ENCODE measurements around the gene ADGRB3. TPM values are rescaled to one million over a fixed set of nuclear protein-coding genes. Genes with fewer than 3 reads are reported as not detected.

Gene ADGRB3
- total and polyA plus RNA-seq, 10 of the 15 experiments (the other 5 are each of a cell fraction or from before 2014, with no cell fraction given) = 0.03 to 0.06 TPM; not detected in 8

DNA sequence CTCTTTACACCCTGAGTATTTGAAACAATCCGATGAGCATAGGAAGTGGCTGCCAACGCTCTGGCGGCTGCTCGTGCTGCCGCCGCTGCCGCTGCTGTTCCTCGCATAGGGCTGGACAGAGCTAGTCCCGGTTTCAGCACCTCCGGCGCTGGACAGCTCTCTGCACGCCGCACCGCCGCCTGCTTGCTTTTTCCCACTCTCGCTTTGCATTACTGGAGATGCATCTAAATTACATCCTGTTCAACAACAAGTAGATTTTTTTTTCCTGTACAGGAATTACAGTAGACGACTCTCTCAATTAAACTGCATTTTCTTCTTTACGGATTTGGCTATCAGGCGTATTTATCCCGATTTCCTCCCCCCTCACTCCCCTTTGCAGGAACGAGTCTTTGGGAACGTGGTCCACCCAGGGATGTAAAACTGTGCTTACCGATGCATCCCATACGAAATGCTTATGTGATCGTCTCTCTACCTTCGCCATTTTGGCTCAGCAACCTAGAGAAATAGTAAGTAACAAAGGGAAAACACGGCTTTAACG is 597.9 kb downstream of the ADGRB3 start (continued):
- TF ChIP-seq EP300 (IDR thresholded peaks at IDR 0.05; ENCODE audit: borderline replicate concordance in 1 of 2, control insufficient read depth in 1 of 2, low read depth in 2 of 2, low read length in 2 of 2) (no peak), REST (IDR thresholded peaks at IDR 0.05; ENCODE audit: low read depth, low read length) (peak; percentile 99), KAT2A (conservative IDR thresholded peaks at IDR 0.05; ENCODE audit: control insufficient read depth, low read depth, low read length) (no peak), RBBP5 (conservative IDR thresholded peaks at IDR 0.05) (no peak), GATAD2B (conservative IDR thresholded peaks at IDR 0.05; ENCODE audit: low read depth) (no peak), ZNF622 (IDR thresholded peaks at IDR 0.05) (no peak), MEF2A (IDR thresholded peaks at IDR 0.05; ENCODE audit: insufficient read depth, low read depth, low read length) (no peak), CBX5 (IDR thresholded peaks at IDR 0.05; ENCODE audit: low read depth) (peak; percentile 66; the same call in 1 of the 2 replicates), IKZF1 (conservative IDR thresholded peaks at IDR 0.05) (no peak), RFX5 (IDR thresholded peaks at IDR 0.05; ENCODE audit: low read depth, low read length) (no peak), NFXL1 (IDR thresholded peaks at IDR 0.05; ENCODE audit: borderline replicate concordance) (no peak), ZZZ3 (IDR thresholded peaks at IDR 0.05; ENCODE audit: control insufficient read depth, insufficient read length, low read depth) (no peak), ZNF274 (IDR thresholded peaks at IDR 0.05; ENCODE audit: insufficient read depth, insufficient read length) (no peak), ELK1 (IDR thresholded peaks at IDR 0.05; ENCODE audit: low read depth, low read length) (no peak)
- TF ChIP-seq, protein P1, sequence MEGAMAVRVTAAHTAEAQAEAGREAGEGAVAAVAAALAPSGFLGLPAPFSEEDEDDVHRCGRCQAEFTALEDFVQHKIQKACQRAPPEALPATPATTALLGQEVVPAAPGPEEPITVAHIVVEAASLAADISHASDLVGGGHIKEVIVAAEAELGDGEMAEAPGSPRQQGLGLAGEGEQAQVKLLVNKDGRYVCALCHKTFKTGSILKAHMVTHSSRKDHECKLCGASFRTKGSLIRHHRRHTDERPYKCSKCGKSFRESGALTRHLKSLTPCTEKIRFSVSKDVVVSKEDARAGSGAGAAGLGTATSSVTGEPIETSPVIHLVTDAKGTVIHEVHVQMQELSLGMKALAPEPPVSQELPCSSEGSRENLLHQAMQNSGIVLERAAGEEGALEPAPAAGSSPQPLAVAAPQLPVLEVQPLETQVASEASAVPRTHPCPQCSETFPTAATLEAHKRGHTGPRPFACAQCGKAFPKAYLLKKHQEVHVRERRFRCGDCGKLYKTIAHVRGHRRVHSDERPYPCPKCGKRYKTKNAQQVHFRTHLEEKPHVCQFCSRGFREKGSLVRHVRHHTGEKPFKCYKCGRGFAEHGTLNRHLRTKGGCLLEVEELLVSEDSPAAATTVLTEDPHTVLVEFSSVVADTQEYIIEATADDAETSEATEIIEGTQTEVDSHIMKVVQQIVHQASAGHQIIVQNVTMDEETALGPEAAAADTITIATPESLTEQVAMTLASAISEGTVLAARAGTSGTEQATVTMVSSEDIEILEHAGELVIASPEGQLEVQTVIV (IDR thresholded peaks at IDR 0.05; ENCODE audit: borderline replicate concordance, partially characterized antibody) = no peak
- TF ChIP-seq, protein P2, sequence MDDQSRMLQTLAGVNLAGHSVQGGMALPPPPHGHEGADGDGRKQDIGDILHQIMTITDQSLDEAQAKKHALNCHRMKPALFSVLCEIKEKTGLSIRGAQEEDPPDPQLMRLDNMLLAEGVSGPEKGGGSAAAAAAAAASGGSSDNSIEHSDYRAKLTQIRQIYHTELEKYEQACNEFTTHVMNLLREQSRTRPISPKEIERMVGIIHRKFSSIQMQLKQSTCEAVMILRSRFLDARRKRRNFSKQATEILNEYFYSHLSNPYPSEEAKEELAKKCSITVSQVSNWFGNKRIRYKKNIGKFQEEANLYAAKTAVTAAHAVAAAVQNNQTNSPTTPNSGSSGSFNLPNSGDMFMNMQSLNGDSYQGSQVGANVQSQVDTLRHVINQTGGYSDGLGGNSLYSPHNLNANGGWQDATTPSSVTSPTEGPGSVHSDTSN (IDR thresholded peaks at IDR 0.05; ENCODE audit: insufficient replicate concordance, low read depth, low read length) = no peak
- TF ChIP-seq, protein P3, sequence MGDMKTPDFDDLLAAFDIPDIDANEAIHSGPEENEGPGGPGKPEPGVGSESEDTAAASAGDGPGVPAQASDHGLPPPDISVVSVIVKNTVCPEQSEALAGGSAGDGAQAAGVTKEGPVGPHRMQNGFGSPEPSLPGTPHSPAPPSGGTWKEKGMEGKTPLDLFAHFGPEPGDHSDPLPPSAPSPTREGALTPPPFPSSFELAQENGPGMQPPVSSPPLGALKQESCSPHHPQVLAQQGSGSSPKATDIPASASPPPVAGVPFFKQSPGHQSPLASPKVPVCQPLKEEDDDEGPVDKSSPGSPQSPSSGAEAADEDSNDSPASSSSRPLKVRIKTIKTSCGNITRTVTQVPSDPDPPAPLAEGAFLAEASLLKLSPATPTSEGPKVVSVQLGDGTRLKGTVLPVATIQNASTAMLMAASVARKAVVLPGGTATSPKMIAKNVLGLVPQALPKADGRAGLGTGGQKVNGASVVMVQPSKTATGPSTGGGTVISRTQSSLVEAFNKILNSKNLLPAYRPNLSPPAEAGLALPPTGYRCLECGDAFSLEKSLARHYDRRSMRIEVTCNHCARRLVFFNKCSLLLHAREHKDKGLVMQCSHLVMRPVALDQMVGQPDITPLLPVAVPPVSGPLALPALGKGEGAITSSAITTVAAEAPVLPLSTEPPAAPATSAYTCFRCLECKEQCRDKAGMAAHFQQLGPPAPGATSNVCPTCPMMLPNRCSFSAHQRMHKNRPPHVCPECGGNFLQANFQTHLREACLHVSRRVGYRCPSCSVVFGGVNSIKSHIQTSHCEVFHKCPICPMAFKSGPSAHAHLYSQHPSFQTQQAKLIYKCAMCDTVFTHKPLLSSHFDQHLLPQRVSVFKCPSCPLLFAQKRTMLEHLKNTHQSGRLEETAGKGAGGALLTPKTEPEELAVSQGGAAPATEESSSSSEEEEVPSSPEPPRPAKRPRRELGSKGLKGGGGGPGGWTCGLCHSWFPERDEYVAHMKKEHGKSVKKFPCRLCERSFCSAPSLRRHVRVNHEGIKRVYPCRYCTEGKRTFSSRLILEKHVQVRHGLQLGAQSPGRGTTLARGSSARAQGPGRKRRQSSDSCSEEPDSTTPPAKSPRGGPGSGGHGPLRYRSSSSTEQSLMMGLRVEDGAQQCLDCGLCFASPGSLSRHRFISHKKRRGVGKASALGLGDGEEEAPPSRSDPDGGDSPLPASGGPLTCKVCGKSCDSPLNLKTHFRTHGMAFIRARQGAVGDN (IDR thresholded peaks at IDR 0.05) = no peak
